ENCODE measurements around the gene CTR9. TPM values are rescaled to one million over a fixed set of nuclear protein-coding genes. Genes with fewer than 3 reads are reported as not detected.

CTR9 gene
- total RNA-seq, 1 experiment from 2014 or later: 32.7 TPM

GRCh38 chr11:10805741-10806140 is 54.7 kb downstream of the CTR9 start:
- H3K4me3 Mint-ChIP-seq: peak overlapping the region; percentile 90

GRCh38 chr11:10806206-10806605 is 55.2 kb downstream of the CTR9 start:
- Mint-ChIP-seq H3K4me3 (peak overlapping the region; percentile 90), H3K36me3 (peaks cover 68% of the 10 kb centered on the region), H3K27me3 (ENCODE audit: low read depth) (no peaks in the 10 kb centered on the region), H3K4me1 (peaks cover 28% of the 10 kb centered on the region), H3K27ac (no peak overlapping the region; the same call in 1 of the 2 replicates), H3K9me3 (no peaks in the 10 kb centered on the region)
- ATAC-seq (no peak), DNase-seq (ENCODE audit: low spot score) (no peak)
- ChIA-PET CTCF (no interaction called here), POLR2A (interaction anchor here (7.1 kb wide), 1 partner anchor 52 kb away, joined by 130 read pairs; the partner anchor contains the start of gene ZBED5)
- peak; percentile 74 for TF ChIP-seq ZNF121 (CRISPR knock-in tag; IDR thresholded peaks at IDR 0.05)
- TF ChIP-seq RELA (CRISPR knock-in tag; IDR thresholded peaks at IDR 0.05; ENCODE audit: borderline replicate concordance): no peak
- TF ChIP-seq, protein P1, sequence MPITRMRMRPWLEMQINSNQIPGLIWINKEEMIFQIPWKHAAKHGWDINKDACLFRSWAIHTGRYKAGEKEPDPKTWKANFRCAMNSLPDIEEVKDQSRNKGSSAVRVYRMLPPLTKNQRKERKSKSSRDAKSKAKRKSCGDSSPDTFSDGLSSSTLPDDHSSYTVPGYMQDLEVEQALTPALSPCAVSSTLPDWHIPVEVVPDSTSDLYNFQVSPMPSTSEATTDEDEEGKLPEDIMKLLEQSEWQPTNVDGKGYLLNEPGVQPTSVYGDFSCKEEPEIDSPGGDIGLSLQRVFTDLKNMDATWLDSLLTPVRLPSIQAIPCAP (CRISPR knock-in tag; IDR thresholded peaks at IDR 0.05): no peak

More at GRCh38 chr11:10805741-10806140, 54.7 kb downstream of the CTR9 start:
- no peak for DNase-seq (ENCODE audit: low spot score)
- no peak for ATAC-seq
- peaks cover 28% of the 10 kb centered on the region for H3K4me1 Mint-ChIP-seq
- no peak for TF ChIP-seq SP1 (CRISPR knock-in tag; conservative IDR thresholded peaks at IDR 0.05)
- TF ChIP-seq GABPB1 (CRISPR knock-in tag; IDR thresholded peaks at IDR 0.05): peak; percentile 90
- no peak for TF ChIP-seq ZNF512 (CRISPR knock-in tag; IDR thresholded peaks at IDR 0.05; ENCODE audit: borderline replicate concordance)
- no peak for TF ChIP-seq USF1 (CRISPR knock-in tag; IDR thresholded peaks at IDR 0.05)
- TF ChIP-seq MAX (CRISPR knock-in tag; IDR thresholded peaks at IDR 0.05): no peak
- no peak for TF ChIP-seq FOXP1 (CRISPR knock-in tag; IDR thresholded peaks at IDR 0.05; ENCODE audit: borderline replicate concordance)
- TF ChIP-seq GRHL2 (CRISPR knock-in tag; IDR thresholded peaks at IDR 0.05; ENCODE audit: insufficient replicate concordance, severe bottlenecking): no peak
- CTCF ChIA-PET: no interaction called here
- peaks cover 73% of the 10 kb centered on the region for H3K36me3 Mint-ChIP-seq
- POLR2A ChIA-PET: interaction anchor here (7.1 kb wide), 1 partner anchor 52 kb away, joined by 130 read pairs; the partner anchor contains the start of gene ZBED5
- no peaks in the 10 kb centered on the region for H3K9me3 Mint-ChIP-seq
- peak overlapping the region; percentile 73 for H3K27ac Mint-ChIP-seq
- no peaks in the 10 kb centered on the region for H3K27me3 Mint-ChIP-seq (ENCODE audit: low read depth)

GRCh38 chr11:10807493-10808234 is 56.6 kb downstream of the CTR9 start:
- ChIA-PET CTCF (interaction anchor here (0.7 to 2.9 kb wide), 3 partner anchors 15 to 127 kb away, joined by 5 to 26 read pairs (median 9); no protein-coding TSS in a partner anchor), POLR2A (interaction anchor here (1.0 to 7.1 kb wide), 5 partner anchors 7 to 123 kb away, joined by 6 to 130 read pairs (median 13); partner anchors contain the start of gene ZBED5)
- no peaks in the 10 kb centered on the region for H3K9me3 Mint-ChIP-seq
- peak overlapping the region; percentile 90 for H3K4me3 Mint-ChIP-seq
- no peaks in the 10 kb centered on the region for H3K27me3 Mint-ChIP-seq (ENCODE audit: low read depth)
- 0 out of 2 replicates have a peak, but pooled peaks have one; percentile 3 for TF ChIP-seq ZMAT4 (CRISPR knock-in tag; IDR thresholded peaks at IDR 0.05)
- peak; percentile 37; the same call in 1 of the 2 replicates for TF ChIP-seq ZNF232 (CRISPR knock-in tag; IDR thresholded peaks at IDR 0.05)
- TF ChIP-seq ELF4 (CRISPR knock-in tag; IDR thresholded peaks at IDR 0.05; ENCODE audit: low read depth): no peak
- 0 out of 2 replicates have a peak, but pooled peaks have one; percentile 16 for TF ChIP-seq TEAD4 (CRISPR knock-in tag; IDR thresholded peaks at IDR 0.05)
- no peak for ATAC-seq
- DNase-seq (ENCODE audit: low spot score): peak; percentile 31
- H3K36me3 Mint-ChIP-seq: peaks cover 53% of the 10 kb centered on the region
- peaks cover 28% of the 10 kb centered on the region for H3K4me1 Mint-ChIP-seq
- H3K27ac Mint-ChIP-seq: peak overlapping the region; percentile 95
